NCI-H1694 treated with DMSO at 0.1 percent for 48 hours (cell line): ENCODE measurements around the gene FABP2.
"Not testable (repeated sequence)": the region's sequence is repeated elsewhere in the genome, so short reads cannot be mapped to it uniquely, and the experiment has no call there.

Experiments
- DNase-seq: peaks from one replicate; lab custom pipeline; 2025; lab: John Stamatoyannopoulos, UW

Gene FABP2

DNA sequence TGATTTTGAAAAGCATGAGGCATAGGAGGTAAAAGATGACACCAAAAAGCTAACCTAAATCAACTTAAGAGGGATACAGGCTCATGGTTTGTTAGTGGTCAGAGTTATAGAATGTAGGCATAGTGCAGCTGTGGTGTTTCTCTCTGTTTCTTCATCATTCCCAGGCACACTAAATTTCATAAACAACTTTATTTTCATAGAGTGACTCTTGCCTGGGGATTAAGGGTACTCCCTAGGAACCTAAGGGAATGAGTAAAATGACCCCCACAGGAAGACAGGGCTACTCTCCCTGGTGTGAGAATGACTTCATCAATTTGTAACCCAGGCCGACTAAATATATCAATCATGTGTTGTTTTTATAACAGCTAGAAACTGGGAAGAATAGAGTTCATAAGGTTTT, 11.1 kb downstream of the FABP2 start:
- no peak for DNase-seq

DNA sequence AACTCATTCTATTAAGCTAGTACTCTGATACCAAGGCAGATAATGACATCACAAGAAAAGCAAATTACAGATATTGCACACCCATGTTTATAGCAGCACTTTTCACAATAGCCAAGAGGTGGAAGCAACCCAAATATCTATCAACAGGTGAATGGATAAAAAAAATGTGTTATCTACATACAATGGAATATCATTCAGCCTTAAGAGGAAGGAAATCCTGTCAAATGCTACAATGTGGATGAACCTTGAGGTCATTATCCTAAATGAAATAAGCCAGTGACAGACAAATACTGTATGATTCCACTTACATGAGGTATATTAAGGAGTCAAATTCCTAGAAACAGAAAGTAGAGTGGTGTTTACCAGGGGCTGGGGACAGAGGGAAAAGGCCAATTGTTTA, 14.3 kb downstream of the FABP2 start:
- DNase-seq, result no peak

DNA sequence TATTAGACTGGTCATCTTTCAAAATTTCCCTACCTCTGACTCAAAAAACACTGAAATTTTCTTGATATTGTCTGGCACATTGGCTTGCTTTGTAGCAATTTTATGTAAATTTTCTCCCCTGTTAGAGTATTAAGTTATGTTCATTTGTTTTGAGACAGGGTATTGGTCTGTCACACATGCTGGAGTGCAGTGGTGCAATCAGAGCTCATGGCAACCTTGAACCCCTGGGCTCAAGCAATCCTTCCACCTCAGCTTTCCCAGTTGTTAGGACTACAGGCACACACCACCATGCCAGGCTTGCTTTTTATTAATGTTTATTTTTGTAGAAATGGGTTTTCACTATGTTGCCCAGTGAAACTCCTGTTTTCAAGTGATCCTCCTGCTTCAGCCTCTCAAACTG, 17.5 kb downstream of the FABP2 start:
- DNase-seq, result no peak

- DNase-seq, result no peak
Observed at GRCh38 chr4:119303587-119304305, 18.2 kb downstream of the FABP2 start.

GRCh38 chr4:119302073-119302832, 19.7 kb downstream of the FABP2 start:
- DNase-seq, result no peak

DNA sequence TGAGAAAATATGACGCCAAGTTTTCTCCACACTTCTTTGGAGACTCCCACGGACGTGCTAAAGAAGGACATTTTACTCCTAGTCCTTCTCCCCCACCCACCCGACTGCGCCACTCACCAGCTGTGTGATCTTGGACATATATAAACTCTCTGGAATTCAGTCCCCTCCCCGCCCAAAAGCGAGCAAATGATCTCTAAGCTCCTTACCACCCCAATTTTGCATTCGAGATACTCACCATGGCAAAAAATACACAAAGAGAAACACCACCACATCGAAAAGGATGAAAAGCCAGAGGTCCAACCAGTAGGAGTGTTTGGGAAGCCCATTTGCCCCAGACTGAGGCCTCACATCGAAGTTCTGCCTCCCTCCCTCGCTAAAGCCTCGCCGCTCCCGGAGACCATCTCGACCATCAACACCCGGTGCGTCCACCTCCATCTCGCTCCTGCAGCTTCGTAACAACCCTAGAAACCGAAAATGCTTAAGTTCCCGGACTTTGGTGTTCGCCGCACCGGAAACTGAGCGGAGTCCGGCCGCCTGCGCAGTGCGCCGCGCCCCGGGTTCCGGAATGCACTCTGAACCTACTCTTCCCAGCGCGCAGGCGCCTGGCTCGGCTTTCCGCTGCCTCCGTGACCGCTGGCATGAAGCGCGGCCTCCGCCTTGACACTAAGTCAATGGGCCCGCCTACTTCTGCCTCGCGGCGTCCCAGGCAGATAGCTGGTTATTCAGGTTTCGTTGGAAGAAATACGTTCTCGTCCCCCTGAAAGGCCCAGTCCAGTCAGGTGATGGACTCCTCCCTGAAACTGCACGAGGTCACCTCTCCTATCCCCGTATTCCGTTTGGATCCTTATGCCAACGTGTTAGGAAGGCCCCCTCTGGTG, 21.6 kb downstream of the FABP2 start:
- DNase-seq, result no peak

- no peak for DNase-seq
Observed at GRCh38 chr4:119299741-119300100, 22.2 kb downstream of the FABP2 start.

GRCh38 chr4:119299260-119299671, 22.7 kb downstream of the FABP2 start:
- no peak for DNase-seq

DNA sequence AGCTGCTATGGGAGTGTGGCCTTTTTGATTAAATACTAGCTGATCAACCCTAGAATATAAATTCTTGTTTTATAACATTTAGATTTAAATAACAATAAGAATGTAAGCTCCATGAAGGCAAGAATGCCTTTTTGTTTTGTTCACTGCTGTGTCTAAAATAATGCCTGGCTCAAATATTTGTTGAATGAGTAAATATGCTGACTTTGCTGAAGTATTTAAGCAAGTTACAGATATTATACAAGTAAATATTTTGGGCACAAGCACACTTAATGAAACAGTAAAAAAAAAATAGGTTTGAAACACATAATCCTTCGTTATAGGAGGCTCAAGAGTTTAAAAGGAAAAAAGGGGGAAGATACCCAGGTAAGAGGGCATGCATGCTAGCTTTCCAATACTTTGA, 24.1 kb downstream of the FABP2 start:
- DNase-seq, result no peak

DNA sequence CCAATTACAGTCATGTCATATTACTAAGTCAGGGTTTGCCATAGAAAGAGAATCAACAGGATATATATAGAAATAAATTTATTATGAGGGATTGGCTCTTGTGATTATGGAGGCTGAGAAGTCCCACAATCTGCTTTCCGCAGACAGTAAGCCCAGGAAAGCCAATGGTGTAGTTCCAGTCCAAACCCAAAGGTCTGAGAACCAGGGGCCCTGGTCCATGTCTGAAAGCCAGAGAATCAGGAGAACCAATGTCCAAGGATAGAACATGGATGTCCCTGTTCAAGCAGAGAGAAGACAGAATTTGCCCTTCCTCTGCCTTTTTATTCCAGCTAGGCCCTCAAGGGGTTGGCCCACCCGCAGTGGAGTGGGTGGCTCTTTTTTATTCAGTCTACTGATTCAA, 25.6 kb downstream of the FABP2 start:
- DNase-seq, result no peak

DNA sequence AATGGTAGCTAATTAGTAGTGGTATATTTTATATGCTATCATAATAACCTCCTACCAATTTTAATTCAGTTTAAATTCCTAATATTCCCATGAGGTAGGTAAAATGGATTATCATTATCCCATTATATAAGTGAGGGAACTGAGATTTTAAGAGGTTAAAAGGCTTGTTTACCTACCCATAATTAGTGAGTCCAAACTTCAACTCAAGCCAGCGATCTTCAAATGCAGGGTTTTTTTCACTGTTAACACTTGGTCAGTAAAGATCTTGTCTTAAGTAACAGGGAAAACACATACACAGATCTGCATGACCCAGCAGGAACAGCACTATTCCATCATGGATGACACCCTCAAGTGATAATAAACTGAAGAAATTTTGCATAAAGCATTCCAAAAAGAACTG, 31.3 kb downstream of the FABP2 start:
- DNase-seq, result no peak

DNA sequence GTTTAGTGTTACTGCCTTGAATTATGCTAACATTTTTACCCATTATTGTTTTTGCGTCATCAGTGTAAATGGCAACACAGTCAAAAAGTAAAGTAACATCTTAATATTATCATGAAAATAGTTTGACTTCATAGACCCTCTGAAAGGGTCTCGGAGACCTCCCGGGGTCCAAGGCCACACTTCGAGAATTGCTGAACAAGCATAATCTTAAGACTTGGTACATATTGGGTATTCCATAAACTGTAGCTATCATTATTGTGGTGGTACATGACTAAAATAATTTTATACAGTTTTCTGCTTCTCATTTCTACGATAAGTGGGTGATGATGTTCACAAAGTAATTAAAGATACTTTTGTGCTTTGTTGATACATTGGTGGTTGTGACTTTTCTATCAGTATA, 32.6 kb downstream of the FABP2 start:
- no peak for DNase-seq

- no peak for DNase-seq
Observed at GRCh38 chr4:119286377-119287002, 35.4 kb downstream of the FABP2 start.

DNA sequence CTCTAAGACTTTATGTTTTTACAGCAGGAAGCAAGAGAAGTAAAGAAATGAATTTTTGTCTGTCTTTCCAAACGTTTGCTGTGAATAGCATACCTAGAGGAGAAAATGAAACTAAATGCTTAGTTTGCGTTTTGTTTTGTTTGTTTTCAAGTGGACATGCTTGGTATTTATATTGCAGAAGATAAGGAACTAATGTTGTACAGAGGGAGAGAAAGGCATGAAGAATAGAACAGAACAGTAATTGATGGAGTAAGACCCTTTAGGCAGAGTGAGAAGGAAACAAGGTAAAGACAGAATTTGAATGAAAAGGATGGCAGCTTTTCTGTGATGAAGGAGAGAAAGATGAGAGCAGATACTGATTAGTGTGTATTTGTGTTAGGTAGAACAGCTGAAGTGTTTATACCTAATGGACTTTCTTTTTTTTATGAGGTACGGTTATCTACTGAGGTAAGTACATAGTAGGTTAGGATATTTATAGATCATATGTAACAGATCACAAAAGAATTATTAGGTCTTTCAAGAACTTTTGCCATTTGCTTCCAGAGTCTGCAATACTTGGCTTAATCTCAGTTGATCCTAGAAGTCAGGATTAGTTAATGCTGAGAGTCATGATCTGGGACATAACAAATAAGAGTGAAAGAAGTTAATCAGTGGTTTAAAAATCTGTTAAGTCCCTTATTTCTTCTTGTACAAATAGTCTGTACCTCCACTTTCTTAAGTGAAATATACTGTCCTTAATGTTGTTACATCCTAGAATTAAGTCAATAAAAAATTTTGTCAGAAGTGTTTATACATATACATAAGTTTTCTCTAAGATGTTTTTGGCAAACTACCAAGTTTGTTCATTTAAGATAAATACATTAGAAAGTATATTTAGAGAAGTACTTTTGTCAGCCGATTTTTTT, 36.8 kb downstream of the FABP2 start:
- no peak for DNase-seq

DNA sequence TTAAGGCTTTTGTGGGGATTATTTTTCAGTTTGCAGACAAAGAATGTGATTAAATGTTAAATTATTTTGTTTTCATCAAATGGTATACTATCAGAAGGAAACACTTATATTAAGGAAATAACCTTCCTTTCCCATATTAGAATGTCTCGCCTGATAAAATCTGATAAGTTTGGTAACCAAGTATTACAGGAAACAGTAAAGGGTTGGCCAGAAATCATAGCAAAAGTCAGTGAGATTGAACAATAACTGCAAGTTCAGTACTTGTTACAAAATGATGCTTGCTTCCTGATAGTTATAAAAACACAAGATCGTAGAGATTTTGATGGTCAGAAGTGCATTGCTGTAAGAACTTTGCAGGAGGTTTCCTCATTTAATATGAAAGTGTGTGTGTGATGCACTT, 40.5 kb downstream of the FABP2 start:
- DNase-seq, result no peak

GRCh38 chr4:119279945-119280344, 42.0 kb downstream of the FABP2 start:
- DNase-seq, result not testable (repeated sequence)

DNA sequence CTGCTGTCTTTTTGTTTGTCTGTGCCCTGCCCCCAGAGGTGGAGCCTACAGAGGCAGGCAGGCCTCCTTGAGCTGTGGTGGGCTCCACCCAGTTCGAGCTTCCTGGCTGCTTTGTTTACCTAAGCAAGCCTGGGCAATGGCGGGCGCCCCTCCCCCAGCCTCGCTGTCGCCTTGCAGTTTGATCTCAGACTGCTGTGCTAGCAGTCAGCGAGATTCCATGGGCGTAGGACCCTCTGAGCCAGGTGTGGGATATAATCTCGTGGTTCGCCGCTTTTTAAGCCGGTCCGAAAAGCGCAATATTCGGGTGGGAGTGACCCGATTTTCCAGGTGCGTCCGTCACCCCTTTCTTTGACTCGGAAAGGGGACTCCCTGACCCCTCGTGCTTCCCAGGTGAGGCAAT, 42.4 kb downstream of the FABP2 start:
- DNase-seq, result not testable (repeated sequence)

DNA sequence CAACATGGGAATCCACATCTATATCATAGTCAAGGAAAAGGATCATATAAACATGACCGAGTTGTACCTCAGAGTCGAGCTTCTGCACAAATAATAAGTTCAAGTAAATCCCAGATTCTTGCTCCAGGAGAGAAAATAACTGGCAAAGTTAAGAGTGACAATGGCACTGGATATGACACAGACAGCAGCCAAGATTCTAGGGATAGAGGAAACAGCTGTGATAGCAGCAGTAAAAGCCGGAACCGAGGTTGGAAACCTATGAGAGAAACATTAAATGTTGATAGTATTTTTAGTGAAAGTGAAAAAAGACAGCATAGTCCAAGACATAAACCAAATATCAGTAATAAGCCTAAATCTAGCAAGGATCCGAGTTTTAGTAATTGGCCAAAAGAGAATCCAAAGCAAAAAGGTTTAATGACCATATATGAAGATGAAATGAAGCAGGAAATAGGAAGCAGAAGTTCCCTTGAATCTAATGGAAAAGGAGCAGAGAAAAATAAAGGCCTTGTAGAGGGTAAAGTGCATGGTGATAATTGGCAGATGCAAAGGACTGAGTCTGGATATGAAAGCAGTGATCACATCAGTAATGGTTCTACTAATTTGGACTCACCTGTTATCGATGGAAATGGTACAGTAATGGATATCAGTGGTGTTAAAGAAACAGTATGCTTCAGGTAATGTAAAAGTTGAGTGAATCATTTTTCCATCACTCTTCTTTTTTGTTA, 50.4 kb downstream of the FABP2 start:
- DNase-seq, result no peak

DNA sequence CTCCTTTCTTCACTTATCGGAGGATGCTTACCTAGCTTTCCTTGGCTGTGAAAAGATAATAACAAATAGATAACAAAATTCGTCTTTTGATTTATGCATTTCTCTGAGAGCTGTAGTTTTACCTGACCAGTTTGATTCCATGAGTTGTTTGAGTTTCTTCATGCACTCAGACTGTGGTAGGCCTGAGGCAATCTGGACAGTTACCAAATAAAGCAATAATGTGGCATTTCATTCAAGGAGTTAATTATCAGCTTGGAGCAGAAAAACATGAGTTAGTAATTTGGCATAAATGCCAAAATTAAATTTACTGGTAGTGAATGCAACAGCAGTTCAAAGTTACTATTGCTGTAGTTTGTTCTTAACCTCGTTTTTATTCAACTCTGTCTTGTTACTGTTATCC, 53.5 kb downstream of the FABP2 start:
- DNase-seq, result no peak
